Myocyte (in vitro differentiated cells): ENCODE measurements around the gene SLC45A1. TPM values are rescaled to one million over a fixed set of nuclear protein-coding genes. Genes with fewer than 3 reads are reported as not detected.
A peak's percentile ranks its signal among the peaks of the same experiment; 100 is the strongest.
"Not testable (repeated sequence)": the region's sequence is repeated elsewhere in the genome, so short reads cannot be mapped to it uniquely, and the experiment has no call there.

Experiments
- DNase-seq: peaks from one replicate; pipeline ENCODE4 v3.0.0-alpha.2; 2012; ENCODE audit warnings: low read depth
- total RNA-seq: library from RNA; depleted of rRNA; stranded (reverse); fragments of >200 nt; gene quantifications from 2 replicates; pipeline ENCODE4 v1.2.3, GENCODE V29; 2014

Gene SLC45A1
- total RNA-seq, 1 donor from 2014 or later, result 0.70 TPM

DNA sequence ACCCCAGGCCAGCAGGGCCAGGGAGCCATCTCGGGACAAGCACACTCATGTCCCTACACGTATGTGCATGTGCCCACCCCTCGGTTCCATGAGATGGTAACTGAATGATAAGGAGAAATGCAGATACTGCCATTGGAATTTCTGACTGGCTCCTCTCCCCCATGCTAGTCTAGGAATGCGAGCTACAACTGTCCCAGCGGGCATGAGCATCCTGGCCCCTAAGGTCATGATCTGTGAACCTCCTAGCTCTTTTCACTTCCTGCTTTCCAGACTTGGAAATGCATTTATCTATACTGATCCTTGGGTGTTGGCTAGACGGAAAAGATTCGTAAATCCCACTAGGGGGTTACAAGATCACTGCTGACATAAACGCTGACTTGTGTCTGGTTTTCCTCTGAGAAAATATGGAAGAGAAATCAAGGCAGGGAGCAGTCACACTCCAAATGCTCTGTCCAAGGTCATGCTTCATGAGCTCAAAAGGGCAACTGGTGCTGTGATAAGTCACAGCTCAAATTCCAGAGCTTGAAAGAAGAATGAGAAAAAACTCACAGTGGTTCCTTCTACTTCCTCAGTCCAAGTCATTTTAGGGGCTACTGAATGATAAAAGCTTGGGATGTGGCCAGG lies 49.8 kb downstream of the SLC45A1 start:
- DNase-seq, result no peak

GRCh38 chr1:8368956-8369639 lies 51.2 kb downstream of the SLC45A1 start:
- DNase-seq, result no peak

DNA sequence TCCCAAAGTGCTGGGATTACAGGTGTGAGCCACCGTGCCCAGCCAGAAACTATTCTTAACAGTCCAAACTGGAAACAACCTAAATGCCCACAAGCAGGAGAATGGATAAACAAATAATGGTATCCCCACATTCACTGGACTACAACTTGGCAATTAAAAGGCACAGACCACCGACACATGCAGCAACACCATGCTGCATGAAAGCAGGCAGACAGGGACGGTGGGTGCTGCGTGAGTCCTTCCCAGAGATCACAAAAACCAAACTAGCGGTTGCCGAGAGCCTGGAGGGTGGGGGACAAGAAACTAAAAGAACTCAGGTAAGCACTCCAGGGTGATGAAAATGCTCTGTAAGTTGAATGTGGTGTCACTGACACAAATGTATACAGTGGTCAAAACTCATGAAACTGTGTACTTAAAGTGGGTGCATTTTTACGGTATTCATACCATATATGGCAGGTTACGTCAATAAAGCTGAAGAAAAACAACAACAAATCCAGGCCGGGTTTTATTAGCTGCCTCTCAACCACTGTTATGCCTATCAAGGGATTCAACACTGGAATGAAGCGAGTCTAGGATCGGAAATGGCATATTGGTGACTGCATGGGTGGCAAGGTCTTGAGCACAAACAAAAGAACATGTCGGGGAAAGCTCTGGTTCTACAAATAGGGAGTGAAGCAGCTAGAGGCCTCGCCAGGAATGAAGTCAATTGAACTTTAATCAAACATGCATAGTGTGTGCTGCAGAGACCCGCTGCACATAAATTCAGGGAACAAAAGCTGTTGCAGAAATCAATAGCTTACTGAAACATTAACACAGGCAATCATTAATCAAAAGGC lies 52.4 kb downstream of the SLC45A1 start:
- DNase-seq, result no peak

DNA sequence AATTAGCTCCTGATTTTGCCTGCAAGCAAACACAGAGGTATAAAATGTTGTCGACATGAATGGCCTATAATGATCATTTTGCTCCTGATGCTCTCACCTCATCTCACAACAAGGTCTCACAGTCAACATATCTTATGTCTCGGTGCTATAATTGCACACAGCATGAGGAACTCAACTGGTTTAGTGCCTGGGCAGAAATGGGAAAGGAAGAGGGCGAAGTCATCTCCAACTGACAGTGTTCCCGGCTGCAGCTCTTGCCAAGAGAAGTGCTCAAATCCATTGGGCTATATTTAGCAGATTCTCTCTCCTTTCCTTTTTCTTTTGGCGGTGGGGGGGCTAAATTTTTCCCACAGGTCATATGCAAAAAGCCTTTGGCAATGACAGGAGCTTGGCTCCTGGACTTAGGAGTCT lies 53.0 kb downstream of the SLC45A1 start:
- peak; percentile 74 for DNase-seq

- DNase-seq, result no peak
Measured at GRCh38 chr1:8371372-8371991, 53.6 kb downstream of the SLC45A1 start.

DNA sequence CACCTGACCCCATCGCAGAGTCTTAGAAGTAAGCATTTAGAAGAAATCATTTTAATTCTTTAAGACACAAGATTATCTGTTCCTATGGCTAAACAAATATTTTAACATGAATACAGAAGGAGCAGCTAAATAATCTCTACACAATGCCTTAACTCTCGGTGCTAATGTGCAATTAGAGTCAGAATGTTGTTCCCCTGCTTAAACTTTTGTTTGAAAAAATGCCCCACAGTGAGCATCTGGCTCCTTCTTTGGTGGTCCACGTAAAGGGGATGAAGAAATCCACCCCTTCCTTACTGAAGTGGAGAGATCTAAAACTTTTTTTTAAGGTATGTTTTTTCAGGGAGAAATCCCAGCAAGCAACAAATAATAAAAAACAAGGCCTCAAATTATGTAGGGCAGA lies 55.2 kb downstream of the SLC45A1 start:
- DNase-seq, result no peak

DNA sequence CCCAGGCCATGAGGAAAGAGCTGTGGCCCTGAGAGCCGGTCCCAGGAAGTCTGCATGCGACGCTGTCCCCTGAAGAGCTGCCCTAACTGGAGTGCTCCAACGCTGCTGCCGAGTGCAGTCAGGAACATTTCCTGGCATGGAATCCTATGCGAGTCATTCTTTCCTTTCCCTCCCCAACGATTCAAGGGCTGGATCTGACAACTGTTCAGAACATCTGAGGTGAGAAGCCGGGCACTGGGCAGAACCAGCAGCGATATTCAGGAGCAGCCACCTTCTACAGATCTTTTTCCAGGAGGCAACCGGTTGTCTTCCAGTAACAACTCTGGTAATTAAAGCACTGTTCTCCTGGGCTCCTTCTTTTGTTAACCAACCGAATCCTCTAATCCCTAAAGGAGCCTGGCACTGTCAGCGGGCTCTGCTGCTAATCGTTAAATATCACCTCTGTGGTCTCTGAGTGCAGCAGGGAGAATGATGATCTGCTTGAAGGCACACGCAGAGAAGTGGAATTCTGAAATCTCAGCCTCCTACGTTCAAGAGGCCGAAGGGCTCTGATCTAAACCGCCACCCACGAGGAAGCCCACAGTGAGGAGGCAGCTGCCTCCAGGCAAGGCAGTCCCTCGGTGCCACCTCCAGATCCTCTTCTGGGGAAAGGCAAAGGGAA lies 55.8 kb downstream of the SLC45A1 start:
- peak; percentile 86 for DNase-seq

GRCh38 chr1:8374356-8374755 lies 56.4 kb downstream of the SLC45A1 start:
- DNase-seq, result no peak

GRCh38 chr1:8374812-8375211 lies 56.9 kb downstream of the SLC45A1 start:
- DNase-seq, result peak; percentile 51

- DNase-seq, result no peak
Measured at GRCh38 chr1:8376358-8376840, 58.5 kb downstream of the SLC45A1 start.

- no peak for DNase-seq
Measured at GRCh38 chr1:8377271-8377981, 59.5 kb downstream of the SLC45A1 start.

GRCh38 chr1:8378178-8378577 lies 60.3 kb downstream of the SLC45A1 start:
- peak; percentile 82 for DNase-seq

DNA sequence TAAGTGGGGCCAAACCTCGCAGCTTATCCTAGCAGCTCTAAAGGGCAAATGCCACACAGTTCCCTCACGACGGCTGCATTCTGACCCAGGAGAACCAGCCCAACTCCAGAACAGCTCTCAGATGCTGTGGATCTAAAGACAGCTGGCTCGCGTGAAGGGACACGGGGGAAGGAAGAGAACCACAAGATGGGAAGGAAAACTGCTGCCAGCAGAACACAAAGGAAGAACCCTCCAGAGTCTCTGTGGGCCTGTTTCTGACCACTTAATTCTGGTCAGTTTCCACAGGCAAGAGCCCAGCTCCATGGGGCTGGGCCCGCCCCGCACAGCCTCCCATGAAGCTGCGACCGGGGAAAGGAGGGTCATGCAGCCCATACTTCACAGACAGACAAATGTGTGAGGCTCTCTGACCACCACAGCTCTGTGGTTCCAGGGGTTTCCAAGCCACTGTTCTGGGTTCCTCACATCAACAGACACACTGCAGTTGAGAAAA lies 61.1 kb downstream of the SLC45A1 start:
- DNase-seq, result peak; percentile 78

DNA sequence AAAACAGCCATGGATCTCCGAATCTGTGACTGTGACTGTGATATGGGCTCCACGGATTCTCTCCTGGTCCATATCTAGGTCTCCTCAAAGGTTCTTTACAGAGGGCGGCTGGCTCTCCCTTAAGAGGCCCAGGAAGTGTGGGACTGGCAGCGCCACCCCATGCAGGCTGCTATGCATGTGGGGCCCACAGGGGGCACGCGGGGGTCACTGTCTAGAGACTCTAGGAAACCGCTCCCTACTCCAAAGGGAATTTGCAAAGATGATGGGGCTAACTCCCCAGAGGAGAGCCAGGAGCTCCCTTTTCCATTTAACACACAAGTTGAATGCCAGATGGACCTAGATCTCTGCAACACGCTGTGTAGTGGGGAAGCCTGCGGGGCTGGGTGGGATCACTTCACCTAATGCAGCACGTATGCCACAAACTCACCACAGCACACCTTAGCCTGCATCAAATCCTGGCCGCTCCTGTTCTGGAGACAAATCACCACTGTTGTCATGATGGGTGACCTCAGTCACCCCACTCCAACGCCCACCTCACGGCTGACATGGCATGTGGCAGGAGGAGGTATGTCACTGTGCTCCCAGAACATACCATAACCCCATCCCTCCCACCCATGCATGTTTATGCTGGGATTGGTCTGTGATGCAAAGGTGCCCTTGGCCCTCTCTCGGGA lies 61.7 kb downstream of the SLC45A1 start:
- no peak for DNase-seq

DNA sequence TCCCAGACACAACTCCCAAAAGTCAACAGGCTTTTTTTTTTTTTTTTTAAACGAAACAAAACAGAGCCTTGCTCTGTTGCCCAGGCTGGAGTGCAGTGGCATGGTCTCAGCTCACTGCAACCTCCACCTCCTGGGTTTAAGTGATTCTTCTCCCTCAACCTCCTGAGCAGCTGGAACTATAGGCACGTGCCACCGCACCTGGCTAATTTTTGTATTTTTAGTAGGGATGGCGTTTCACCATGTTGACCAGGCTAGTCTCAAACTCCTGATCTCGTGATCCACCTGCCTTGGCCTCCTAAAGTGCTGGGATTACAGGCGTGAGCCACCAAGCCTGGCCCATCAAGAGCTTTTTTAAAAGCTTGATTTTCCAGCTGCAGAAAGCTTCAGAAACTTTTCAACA lies 62.4 kb downstream of the SLC45A1 start:
- DNase-seq, result not testable (repeated sequence)

GRCh38 chr1:8381618-8382017 lies 63.7 kb downstream of the SLC45A1 start:
- no peak for DNase-seq

DNA sequence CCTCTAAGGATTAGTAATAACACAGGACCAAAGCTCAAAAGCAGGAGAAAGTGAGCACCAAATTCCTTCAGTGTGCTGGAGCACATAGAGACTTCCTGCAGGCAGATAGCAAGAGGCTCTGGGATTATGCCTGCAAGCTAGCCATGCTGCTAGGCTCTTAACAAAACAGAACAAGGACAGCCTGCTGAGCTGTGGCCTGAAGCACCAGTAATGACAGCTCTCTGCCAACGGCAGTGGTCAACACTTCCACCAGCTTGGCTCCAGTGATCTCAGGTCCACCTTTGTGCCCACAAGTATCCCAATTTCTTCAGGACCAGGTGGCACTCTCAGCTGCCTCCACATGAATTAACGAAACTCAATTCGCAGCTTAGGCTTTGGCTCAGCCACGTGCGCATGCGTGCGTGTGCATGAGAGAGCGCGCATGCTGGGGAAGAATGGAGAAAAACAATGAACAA lies 64.2 kb downstream of the SLC45A1 start:
- DNase-seq, result no peak

GRCh38 chr1:8382608-8383505 lies 64.9 kb downstream of the SLC45A1 start:
- no peak for DNase-seq
